HG03095 (cell line): ENCODE measurements around the gene CAPSL.
A peak's percentile ranks its signal among the peaks of the same experiment; 100 is the strongest.
"Not testable (repeated sequence)": the region's sequence is repeated elsewhere in the genome, so short reads cannot be mapped to it uniquely, and the experiment has no call there.

ENCODE experiments used
- ATAC-seq: cut with Tn5 transposase; IDR thresholded peaks from one replicate; pipeline ENCODE4 v1.9.1; 2021; ENCODE audit warnings: moderate library complexity; ENCODE audit not compliant: unreplicated experiment

The CAPSL gene

DNA sequence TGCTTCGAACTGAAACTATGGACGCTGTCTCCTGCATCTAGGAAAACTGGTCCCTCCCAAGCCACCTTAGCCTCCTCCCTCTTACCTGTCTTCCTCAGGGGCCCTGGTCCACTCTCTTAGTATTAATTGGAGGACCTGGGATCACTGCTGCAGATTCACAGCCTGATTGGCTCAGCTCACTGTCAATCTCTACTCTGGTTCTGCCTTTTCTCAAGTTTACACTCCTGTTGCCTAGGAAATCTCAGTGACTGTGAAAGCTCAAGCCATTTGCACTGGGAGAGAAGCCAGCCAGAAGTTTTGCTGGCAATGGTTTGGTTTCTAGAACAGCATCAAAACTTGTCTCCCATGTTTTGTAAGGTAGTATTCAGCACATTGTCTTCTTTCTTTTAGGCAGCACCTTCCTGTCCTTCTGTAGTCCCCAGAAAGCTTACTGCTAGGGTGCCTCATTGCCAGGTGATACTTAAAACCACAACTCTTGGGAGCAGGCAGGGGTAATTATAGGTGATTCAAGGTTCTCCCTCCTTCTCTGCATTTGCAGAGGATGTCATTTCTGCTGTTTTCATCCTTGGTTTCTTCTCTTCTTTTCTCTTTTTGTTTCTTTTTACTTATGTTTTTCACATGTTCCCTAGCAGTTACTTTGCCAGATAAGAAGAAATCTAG, at the start of gene CAPSL:
TSS of gene CAPSL (minus strand) at position 55 of the 660 bp plus-strand sequence. CDS start 17,502 bp downstream, outside the sequence.
- ATAC-seq = no peak

DNA sequence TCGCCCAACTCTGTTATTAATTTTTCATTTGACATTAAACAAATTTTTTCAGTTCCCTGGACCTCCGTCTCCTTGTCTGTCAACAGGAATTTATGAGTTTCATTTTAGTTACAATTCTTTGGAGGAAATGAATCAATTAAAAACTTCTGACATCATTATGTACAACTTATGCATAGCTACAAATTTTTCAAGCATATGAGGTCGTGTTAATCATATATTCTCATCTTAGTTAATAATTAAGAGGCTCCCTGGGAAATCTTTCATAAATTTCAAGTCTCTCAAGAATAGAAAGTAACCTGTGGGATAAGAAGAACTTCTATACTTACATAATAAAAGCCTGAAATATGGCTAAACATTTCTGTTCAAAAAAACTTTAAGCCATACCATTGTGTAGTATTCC, 49.4 kb upstream of the CAPSL start:
- no peak for ATAC-seq

DNA sequence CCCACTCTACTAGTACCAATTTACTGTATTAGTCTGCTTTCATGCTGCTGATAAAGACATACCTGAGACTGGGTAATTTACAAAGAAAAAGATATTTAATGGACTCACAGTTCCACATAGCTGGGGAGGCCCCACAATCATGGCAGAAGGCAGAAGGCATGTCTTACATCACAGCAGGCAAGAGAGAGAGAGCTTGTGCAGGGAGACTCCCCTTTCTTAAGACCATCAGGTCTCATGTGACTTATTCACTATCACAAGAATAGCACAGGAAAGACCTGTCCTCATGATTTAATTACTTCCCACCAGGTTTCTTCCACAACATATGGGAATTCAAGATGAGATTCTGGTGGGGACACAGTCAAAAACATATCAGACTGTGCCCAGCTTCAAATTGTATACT, 41.3 kb upstream of the CAPSL start:
- ATAC-seq = no peak

DNA sequence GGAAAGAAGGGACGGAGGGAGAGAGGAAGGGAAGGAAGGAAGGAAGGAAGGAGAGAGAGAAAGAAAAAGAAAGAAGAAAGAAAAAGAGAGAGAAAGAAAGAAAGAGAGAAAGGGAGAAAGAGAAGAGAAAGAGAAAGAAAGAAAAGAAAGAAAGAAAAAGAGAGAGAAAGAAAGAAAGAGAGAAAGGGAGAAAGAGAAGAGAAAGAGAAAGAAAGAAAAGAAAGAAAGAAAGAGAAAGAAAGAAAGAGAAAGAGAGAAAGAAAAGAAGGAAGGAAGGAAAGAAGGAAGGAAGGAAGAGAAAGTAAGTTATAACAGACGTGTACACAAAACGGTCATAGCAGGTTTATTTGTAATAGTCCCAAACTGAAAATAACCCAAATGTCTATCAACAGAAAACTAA, 38.4 kb upstream of the CAPSL start:
- ATAC-seq = not testable (repeated sequence)

DNA sequence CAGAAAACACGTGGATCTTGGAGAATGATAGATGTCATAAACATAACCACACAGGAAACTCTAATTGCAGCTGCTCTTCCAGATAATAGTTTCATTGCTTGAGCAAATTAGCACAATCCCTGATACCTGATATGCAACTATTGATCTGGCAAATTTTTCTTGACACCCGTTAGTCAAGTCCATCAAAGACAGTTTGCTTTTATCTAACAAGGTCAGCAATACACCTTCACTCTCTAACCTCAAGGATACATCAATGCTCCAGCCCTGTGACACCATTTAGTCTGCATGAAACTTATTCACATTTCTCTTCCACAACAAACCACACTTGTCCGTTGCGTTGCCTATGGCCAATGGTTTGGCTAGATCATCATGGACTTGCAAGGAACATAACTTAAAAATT, 36.1 kb upstream of the CAPSL start:
- no peak for ATAC-seq

DNA sequence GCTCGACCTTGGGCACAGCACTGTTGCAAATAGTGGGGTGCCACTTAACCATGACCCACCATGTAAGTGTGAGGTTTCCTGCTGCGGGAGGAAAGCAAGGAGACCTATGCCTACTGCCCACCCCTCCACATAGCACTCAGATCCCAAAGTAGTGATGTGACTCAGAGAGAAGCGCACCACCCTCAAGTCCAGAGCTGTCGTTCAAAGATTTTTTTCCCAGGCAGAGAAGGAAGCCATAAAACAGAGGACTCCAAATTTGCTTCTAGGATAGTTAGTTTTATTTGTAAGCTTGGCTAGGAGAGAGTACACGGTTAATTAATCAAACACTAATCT, 33.4 kb upstream of the CAPSL start:
- no peak for ATAC-seq

DNA sequence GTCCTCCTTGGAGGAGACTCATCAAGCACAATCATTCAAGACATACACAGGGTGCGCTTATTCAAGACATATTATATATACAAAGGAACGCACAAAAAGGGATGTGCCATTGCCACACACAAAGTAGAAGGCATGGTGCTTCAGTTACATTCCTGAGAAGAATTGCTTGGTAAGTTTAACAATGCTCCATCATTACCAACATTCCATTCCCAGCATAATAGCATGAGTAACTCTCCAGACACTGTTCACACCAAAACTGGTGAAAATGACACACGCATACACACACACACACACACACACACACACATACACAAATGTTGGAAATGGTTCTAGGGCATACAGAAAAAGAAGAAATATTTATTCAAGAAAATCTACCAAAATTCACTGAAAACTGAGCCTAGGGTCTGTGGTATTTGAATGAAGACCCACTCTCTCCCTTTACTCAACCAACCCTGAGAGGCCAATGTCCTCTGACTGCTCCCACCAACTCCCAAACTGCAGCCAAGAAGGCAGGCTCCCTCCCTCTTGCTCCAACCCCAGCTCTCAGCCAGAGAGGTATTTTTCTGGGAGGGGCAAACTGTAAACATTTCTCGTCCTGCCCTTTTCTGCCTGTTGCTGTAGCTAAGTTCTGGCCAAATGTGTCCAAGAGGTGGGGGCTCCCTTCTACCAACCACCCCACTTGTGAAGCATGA, 32.9 kb upstream of the CAPSL start:
- ATAC-seq = no peak

DNA sequence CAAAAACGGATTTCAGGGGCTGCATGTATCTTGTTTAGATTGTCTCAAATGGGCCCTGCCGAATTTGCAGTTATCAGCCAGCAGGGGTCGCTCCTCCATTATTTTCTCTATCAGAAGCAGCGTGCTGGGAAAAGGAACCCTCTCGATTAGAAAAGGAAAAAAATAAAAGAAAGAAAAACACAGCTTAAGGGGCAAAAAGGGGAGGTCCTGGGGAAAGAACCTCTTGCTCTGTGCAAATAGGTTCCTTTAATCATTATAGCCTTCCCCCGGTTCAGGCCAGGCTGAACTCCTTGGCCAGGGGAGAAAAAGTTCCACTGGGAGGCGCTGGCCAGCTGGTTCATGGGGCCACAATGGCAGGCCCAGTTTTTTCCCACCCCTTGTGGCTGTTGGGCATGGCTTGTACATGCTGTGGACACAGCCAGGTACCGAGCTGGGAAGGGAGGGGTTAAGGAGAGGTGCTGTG, 25.0 kb upstream of the CAPSL start:
- no peak for ATAC-seq

DNA sequence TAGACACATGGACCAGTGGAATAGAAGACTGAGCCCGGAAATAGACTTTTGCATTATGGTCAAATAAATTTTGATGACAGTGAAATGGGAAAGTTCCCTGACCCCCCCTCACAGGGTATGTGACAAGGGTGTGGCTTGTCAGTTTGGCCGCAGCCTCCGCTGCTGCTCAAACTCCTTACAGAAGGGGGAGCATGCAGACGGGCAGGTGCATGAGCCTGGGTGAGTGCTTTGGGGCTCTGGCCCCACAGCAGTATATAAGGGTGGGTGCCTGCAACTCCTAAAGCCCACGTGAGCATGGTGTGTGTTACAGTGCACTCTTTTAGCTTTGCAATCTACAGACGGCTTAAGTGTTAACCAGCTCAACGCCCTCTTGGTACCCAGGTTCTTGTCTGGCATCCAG, 21.9 kb upstream of the CAPSL start:
- ATAC-seq = no peak

DNA sequence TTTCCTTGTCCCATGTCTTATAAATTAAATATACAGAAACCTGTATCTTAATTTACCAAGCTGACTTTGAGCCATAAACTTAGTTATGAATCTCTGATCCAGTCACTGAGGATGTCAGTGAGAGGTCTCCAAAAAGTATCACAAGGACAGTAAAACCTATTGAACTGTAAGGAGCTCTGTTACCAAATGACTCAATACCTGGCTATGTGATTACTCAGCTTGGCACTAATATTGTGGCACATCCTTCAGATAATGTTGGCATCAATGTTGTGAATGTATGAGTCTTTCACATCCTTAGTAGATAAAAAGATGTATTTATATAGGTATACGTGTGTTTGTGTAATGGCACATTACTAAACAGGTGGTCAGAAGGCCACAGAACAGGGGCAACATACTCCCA, 18.0 kb upstream of the CAPSL start:
- no peak for ATAC-seq

DNA sequence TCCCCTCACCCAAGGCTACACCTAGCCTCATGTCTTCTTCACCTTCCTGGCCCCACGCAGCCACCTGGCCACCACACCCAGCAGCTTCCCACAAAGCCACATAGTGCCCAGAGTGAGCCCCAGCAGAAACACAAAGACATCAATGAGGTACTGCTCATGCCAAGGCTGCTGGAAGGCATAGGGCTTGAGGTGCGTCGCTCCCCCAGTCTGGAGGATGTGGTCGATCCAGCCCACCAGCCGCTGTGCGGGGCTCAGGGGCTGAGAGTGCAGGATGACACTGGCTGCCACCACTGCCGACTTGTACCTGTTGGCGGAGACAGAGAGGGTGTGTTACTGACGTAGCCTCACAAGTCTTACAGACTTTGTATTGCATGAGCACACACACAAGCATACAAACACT, 15.8 kb upstream of the CAPSL start:
- ATAC-seq = no peak

DNA sequence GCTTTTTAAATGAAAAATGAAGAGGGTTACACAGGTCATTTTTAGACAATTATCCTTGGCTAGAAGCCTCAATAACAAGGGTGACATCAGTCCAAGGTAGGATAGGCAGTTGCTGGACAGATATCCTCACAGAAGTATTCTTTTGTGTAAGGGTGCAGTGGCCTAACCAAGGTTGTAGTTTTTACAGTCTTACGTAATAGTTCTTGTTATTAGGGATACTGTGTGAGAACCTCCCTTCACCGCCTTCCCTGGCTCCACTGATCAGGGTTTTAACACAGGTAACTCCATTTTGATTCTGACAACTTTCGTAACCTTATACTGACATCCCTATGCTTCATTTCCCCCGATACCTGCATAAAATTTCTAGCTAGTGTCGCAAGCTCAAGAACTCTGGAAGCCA, 8.7 kb upstream of the CAPSL start:
- no peak for ATAC-seq

DNA sequence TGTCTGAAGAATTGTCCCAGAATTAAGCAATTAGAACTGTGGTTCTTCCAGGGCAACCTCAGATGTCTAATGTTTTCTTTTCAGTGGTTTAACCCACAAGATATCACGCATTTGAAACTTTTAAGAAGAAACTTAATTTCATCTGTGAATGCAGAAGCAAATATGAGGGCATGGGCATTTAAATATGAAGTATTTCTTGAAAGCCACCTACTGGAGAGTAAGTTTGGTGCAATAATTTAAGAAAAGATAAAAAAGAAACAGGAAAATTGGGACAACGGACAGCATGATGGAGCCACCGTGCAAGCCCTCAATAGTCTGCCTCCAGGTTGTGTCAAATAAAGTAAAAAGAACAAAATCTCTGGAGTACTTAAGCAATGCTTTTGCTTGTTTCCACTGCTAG, 1.2 kb upstream of the CAPSL start:
- no peak for ATAC-seq

DNA sequence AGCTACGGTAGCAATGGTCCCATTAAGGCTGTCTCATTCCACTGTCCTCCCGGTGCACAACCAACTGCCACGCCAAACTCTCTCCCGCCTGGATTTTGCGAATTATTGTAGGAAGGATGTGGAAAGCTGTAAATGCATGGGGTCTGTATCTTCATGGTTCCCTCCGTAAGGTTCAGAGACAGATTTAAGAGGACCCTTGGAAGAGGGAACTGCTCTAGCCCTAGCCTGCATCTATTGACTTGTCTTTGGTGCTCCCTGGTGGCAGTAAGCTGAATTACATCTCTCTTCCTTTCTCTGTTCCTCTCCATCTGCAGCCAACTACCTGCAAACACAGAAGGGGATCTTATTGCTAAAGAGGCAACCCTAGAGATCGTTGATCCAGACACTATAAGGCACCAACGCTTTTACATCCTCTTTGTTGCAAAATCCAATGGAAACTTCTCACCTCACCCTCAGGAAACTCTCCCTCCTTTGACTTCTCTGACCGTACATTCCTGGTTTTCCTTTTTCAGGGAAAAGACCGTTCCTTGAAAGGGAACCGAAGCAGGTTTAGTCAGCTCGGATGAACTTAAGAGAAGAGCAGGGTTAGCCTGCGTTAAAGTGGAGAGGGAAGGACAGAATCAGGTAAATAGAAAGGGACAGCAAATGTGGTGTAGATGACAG, 11.9 kb downstream of the CAPSL start:
- ATAC-seq = peak; percentile 50

DNA sequence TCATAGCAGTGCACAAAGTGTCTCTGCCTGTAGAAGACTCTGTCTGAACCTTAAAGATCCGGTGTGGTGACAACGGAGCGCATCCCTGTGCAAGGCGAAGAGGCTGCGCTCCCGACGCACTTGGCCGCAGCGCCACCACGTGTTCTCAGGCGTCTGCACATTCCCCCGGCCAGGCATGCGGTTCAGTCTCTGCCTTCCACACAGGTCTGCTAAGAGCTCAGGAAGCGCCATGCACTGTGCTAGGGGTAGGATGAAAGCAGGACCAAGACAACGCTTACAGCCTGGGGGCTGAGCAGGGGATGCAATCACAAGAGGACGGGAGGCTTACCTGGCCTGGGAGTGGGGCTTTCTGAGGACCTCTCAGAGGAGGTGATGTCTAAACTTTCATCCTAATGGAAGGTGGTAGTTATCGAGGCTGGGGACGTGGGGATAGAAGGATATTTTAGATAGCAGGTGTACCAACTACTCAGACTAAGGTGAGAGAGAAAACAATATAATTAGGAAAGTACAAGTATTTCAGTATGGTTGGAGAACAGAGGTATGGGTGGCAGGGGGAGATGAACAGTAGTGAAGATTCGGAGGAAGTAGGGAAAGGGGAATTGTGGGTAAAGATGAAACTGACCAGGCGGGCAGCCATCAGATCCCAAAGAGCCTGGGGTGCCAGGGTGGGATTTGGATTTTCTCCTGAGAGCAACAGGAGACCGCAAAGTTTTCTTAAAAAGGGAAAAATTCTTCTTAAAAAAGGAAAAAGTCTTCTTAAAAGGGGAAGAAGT, 13.3 kb downstream of the CAPSL start:
- ATAC-seq = peak; percentile 79

DNA sequence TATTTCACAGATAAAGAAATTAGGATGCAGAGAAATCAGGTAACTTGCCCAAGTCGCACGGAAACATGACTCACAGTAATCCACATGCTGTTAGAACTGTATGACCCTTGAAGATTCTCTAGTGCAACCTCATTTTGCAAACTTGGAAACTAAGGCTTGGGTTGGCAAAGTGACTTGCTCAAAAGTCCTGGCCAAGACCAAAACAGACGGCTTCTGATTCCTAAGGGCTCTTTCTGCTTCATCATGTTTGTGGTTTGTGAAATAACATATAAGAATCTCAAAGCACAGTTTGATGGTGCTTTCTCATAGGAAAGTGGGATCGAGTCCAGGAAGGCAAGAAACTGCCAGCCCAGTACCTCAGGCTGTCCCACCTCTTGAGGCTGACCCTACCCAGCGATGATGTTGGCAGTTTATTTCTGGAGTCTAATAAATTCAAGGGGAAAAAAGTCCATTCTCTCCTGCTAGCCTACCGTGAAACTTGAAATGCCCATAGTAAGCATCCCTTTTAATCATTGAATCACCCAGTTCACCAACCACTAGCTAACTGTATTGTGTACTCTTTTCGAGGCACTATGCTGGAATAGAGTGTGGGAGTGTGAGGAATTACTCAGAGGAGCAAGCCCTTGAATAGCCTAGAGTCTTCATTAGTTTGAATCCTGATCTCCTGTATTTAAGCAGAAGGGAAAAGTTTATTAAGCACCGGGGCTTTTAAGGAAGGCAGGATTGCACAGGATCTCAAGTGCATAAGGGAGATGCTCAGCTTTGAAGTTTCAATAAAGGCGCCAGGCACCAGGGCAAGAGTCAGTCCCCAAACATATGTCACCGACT, 14.1 kb downstream of the CAPSL start:
- no peak for ATAC-seq

DNA sequence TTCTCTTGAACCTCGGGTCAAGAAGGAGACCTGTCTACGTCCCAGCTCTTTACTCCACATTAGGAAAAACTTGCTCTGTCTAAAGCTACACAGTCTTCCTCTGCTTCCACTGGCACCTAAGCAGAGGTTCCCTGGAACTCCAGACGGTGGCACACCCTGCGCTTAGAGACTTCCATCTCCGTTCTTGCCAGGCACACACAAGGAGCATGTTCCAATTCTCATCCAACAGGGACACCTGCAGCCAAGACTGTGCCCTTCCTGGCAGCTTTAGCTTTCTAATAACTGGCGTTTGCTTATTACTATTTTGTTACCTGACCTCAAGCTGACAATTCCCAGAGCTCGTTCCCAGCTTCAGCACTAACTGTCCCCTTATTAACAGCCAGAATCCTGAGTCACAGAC, 16.0 kb downstream of the CAPSL start:
- no peak for ATAC-seq

DNA sequence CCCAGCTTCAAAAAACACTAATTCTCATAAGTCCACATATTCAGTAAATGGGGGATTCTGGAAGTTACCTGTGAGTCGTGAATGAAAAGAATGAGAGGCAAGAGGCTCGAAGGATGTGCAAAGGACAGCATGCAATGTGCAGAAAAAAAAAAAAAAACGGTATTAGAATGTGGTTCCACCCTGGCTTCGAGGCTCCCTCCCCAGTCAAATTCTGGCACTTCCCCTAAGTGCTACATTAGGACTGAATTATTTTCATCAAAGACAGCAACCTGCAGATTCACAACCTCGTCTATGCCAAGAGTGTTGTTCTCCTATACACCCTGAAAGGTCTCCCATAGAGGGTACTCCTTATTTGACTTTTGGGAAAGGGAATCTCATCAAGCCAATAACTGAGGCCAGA, 16.5 kb downstream of the CAPSL start:
- ATAC-seq = no peak

DNA sequence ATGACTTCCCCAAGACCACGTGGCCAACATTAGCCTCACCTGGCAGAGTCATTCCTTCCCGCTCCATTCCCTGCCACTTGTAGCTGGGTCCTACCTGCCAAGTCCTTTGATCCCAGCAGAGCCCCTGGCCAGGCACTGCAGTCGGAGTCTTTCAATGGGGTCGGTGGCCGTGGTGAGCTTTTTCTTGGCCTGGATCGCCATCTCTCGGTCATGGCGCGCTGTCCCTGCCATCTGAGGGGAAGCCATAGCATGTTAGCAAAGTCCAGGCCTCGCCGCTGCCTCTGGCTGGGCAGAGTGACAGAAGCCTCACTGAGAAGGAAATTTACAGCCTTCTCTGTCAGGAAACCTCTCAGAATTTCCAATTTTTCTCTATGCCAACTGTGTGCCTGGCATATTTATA, 17.5 kb downstream of the CAPSL start:
- ATAC-seq = no peak

DNA sequence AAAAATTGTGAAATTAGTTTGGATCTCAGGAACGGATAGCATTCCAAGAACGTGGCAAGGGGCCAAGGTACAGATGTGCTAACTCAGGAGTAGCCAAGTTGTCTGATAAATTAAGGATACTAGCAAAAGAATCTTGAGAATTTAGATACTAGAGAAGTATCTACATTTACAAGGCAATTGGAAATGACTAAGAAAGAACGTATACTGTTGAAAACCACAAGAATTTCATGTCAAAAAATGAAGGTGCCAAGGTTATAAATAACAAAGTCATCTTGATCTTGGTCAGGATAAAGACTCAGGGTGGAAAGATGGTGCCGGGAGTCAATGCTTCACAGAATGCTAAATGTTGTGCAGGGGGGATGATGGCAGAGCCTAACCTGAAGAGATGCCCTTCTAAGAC, 19.2 kb downstream of the CAPSL start:
- ATAC-seq = no peak

DNA sequence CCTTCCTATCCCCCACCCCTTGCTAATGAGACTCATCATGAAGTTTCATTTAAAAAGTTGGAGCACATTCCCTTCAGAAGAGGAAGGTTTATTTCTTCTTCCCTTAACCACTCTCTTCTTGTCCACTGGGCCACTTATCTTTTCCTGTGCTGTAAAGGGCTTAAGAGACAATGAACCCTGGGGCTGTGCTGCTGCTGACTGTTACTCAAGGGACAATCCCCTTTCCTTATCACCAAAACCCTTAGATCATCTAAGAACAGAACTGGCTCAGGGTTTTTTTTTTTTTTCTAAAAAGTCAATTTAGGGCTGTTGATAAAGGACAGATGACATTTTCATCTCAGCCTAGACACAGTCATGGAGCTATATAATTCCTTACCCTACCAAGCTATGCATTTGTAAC, 29.6 kb downstream of the CAPSL start:
- no peak for ATAC-seq
